Neural cell (in vitro differentiated cells): ENCODE results near the gene INPP5D.

Source experiments
- CTCF ChIP-seq: fragments of 450-650 bp; IDR thresholded peaks from 2 replicates; pipeline ENCODE4 v1.5.1; 2014; ENCODE audit warnings: antibody characterized with exemption, mild to moderate bottlenecking, moderate library complexity; ENCODE audit not compliant: poor library complexity, severe bottlenecking
- EP300 ChIP-seq: fragments of 450-650 bp; conservative IDR thresholded peaks from 2 replicates; pipeline ENCODE4 v1.6.1; 2014; ENCODE audit warnings: antibody characterized with exemption, mild to moderate bottlenecking, moderate library complexity; ENCODE audit not compliant: poor library complexity, severe bottlenecking
- EZH2 ChIP-seq: fragments of 200-600, 300-800 bp; shearing (Covaris generic), sonication (generic); IDR thresholded peaks from 2 replicates; pipeline ENCODE4 v1.6.1; 2014; ENCODE audit warnings: antibody characterized with exemption, low read length, borderline replicate concordance, mild to moderate bottlenecking; ENCODE audit not compliant: insufficient read depth, poor library complexity, severe bottlenecking
- MXI1 ChIP-seq: fragments of 450-650 bp; conservative IDR thresholded peaks from 2 replicates; pipeline ENCODE4 v1.6.1; 2014; ENCODE audit warnings: antibody characterized with exemption, mild to moderate bottlenecking; ENCODE audit not compliant: poor library complexity, severe bottlenecking
- POLR2AphosphoS5 ChIP-seq: IDR thresholded peaks from 2 replicates; pipeline ENCODE4 v1.6.1; 2012
- RAD21 ChIP-seq: fragments of 450-650 bp; conservative IDR thresholded peaks from 2 replicates; pipeline ENCODE4 v1.6.1; 2014; ENCODE audit warnings: antibody characterized with exemption, mild to moderate bottlenecking, moderate library complexity
- REST ChIP-seq: IDR thresholded peaks from 2 replicates; pipeline ENCODE4 v1.6.1; 2012; ENCODE audit warnings: borderline replicate concordance

DNA sequence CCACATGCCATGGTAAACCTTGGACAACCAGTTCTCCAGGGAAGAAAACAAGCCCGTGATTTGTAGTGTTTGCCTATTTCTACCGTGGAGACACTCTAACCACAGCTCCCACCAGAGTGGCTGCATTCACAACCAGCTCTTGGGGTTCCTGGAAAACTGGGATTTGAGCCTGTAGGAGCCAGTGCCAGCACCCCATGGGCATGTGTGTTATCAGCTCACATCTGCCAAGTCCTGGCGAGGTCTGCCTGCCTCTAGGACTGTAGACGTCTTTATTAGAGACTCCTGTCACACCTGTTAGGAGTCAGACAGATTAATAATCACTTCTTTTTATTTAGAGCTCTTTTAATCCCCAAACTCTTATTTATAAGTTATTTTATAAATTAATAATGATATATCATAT, 41.0 kb downstream of the INPP5D start:
- TF ChIP-seq CTCF (no peak), RAD21 (no peak), EZH2 (no peak), REST (no peak), EP300 (no peak), MXI1 (no peak), POLR2AphosphoS5 (no peak)
